AG04450 (cell line): Measurements from ENCODE around the gene TSFM. TPM values are rescaled to one million over a fixed set of nuclear protein-coding genes. Genes with fewer than 3 reads are reported as not detected.

Experiments
- CTCF ChIA-PET: fragments of 300-600, 350-600 bp; formaldehyde crosslinking; extraction: SDS; loops from one replicate; lab custom pipeline; 2022; ENCODE audit warnings: antibody characterized with exemption, inconsistent platforms; lab: Charles Lee
- POLR2A ChIA-PET: fragments of 350-600 bp; formaldehyde crosslinking; extraction: SDS; loops from one replicate; lab custom pipeline; 2021; ENCODE audit warnings: antibody characterized with exemption, inconsistent platforms; lab: Yijun Ruan, JAX
- DNase-seq: peaks from one replicate; pipeline ENCODE4 v3.0.0-alpha.2; 2011; ENCODE audit warnings: low read depth, low spot score
- H3K27ac ChIP-seq: one replicate; pipeline ENCODE4 v1.5.1; 2012; ENCODE audit warnings: low read depth, low read length, control low read depth
- H3K27me3 ChIP-seq: one replicate; pipeline ENCODE4 v1.6.0; 2012; ENCODE audit warnings: low read length; ENCODE audit not compliant: control insufficient read depth, insufficient read depth
- H3K4me3 ChIP-seq: 2 replicates; pipeline ENCODE4 v1.5.1; 2011; ENCODE audit warnings: mild to moderate bottlenecking, low read depth, low read length, control low read depth
- H3K9me3 ChIP-seq: 2 replicates; pipeline ENCODE4 v1.5.1; 2012; ENCODE audit warnings: low read length; ENCODE audit not compliant: control insufficient read depth, insufficient read depth
- CTCF ChIP-seq: IDR thresholded peaks from 2 replicates; pipeline ENCODE4 v1.5.1; 2011; ENCODE audit warnings: low read depth, low read length, control low read depth, inconsistent platforms
- polyA plus RNA-seq: library from polyadenylated mRNA; depleted of rRNA; stranded (reverse); fragments of >200 nt; gene quantifications from 2 replicates; pipeline ENCODE4 v1.2.3, GENCODE V29; 2011

Gene TSFM
- polyA plus RNA-seq, 1 experiment, result 22.3 TPM

DNA sequence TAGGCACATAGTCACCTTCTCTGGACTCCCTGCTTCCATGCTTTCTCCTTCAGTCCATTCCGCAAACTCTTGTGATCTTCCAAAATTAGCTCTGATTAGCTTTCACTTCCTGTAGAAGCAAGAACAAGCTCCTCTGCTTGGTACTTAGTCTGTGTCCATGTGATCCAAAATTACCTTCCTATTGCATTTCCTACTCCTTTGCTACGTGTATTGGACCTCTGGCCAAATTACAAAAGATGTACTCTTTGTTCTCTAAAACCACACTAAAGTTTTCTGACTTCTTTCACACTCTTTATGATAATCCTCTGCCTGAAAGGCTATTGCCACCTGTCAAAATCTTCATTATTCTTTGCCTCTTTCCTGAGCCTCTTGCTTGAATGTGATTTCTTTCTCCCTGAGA, 786 bp upstream of the TSFM start:
- no peak for TF ChIP-seq CTCF
- DNase-seq, result no peak
- H3K27ac ChIP-seq, result no peak overlapping the region
- no peaks in the 10 kb centered on the region; the same call in 1 of the 2 replicates for H3K9me3 ChIP-seq
- no peaks in the 10 kb centered on the region for H3K27me3 ChIP-seq
- POLR2A ChIA-PET, result interaction anchor here (0.5 kb wide), 1 partner anchor 37 kb away, joined by 3 read pairs; the partner anchor contains the start of gene TSPAN31
- no peak overlapping the region for H3K4me3 ChIP-seq
- CTCF ChIA-PET, result interaction anchor here (0.9 to 1.0 kb wide), 4 partner anchors 22 to 129 kb away, joined by 3 to 4 read pairs (median 3); no protein-coding TSS in a partner anchor

DNA sequence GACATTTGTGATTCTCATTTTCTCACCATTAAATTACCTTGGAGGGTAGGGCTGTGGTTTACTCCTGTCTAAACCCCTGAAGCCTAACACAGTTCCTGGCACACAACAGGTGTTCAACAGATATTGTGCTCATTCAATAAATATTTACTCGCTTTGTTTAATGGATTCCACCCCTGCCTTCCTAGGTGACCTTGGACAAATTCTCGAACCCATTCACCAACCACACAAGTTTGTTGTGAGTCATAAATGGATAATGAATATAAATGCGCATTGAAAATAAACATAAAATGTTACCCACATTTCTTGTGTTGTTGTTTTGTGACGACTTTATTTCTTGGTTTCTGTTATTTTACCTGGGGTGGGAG, 362 bp upstream of the TSFM start:
- no peaks in the 10 kb centered on the region for H3K27me3 ChIP-seq
- TF ChIP-seq CTCF, result no peak
- H3K27ac ChIP-seq, result no peak overlapping the region
- H3K9me3 ChIP-seq, result no peaks in the 10 kb centered on the region; the same call in 1 of the 2 replicates
- DNase-seq, result no peak
- H3K4me3 ChIP-seq, result no peak overlapping the region
- ChIA-PET CTCF (interaction anchor here (1.0 to 2.4 kb wide), 9 partner anchors 8 to 143 kb away, joined by 3 to 20 read pairs (median 5); partner anchors contain the start of gene CYP27B1), POLR2A (no interaction called here)

GRCh38 chr12:57783466-57783801, 847 bp downstream of the TSFM start:
- no peaks in the 10 kb centered on the region; the same call in 1 of the 2 replicates for H3K9me3 ChIP-seq
- H3K4me3 ChIP-seq, result peak overlapping the region; percentile 100
- CTCF ChIA-PET, result interaction anchor here (0.6 to 2.4 kb wide), 20 partner anchors 9 to 1618 kb away, joined by 3 to 20 read pairs (median 4); partner anchors contain the start of genes CYP27B1, EEF1AKMT3 and METTL1
- no peak for DNase-seq
- POLR2A ChIA-PET, result interaction anchor here (0.6 kb wide), 2 partner anchors 90 to 95 kb away, joined by 3 to 11 read pairs; no protein-coding TSS in a partner anchor
- no peak for TF ChIP-seq CTCF
- no peak overlapping the region for H3K27ac ChIP-seq
- no peaks in the 10 kb centered on the region for H3K27me3 ChIP-seq

DNA sequence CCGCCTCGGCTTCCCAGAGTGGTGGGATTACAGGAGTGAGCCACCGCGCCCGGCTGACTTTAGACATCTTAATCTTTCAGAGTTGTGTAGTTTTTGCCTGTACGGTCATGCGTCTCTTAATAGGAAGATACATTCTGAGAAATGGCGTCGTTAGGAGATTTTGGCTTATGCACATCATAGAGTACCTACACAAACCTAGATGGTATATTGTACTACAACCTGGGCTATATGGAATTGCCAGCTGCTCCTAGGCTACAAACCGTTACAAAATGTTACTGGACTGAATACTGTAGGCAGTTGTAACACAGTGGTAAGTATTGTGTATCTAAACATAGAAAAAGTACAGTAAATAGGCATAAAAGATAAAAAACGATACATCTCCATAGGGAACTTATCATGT, 1.3 kb downstream of the TSFM start:
- no peak for TF ChIP-seq CTCF
- DNase-seq, result no peak
- CTCF ChIA-PET, result interaction anchor here (1.3 to 2.4 kb wide), 4 partner anchors 9 to 27 kb away, joined by 6 to 20 read pairs (median 10); partner anchors contain the start of gene CYP27B1
- no peak overlapping the region for H3K4me3 ChIP-seq
- no peaks in the 10 kb centered on the region; the same call in 1 of the 2 replicates for H3K9me3 ChIP-seq
- H3K27me3 ChIP-seq, result no peaks in the 10 kb centered on the region
- POLR2A ChIA-PET, result no interaction called here
- H3K27ac ChIP-seq, result no peak overlapping the region

- no peak overlapping the region for H3K27ac ChIP-seq
- no peaks in the 10 kb centered on the region for H3K27me3 ChIP-seq
- H3K9me3 ChIP-seq, result no peaks in the 10 kb centered on the region
- DNase-seq, result no peak
- CTCF ChIA-PET, result interaction anchor here (1.2 to 3.0 kb wide), 4 partner anchors 9 to 111 kb away, joined by 4 to 24 read pairs (median 15); partner anchors contain the start of gene TSFM
- TF ChIP-seq CTCF, result no peak
- no peak overlapping the region for H3K4me3 ChIP-seq
- POLR2A ChIA-PET, result interaction anchor here (0.6 to 1.0 kb wide), 2 partner anchors 36 to 52 kb away, joined by 3 to 12 read pairs; partner anchors contain the start of gene CTDSP2
These were observed 11.3 kb downstream of the TSFM start for GRCh38 chr12:57793920-57794319.
